ENCODE results near the gene CDYL2.
"Not testable (repeated sequence)": the region's sequence is repeated elsewhere in the genome, so short reads cannot be mapped to it uniquely, and the experiment has no call there.

Gene CDYL2

DNA sequence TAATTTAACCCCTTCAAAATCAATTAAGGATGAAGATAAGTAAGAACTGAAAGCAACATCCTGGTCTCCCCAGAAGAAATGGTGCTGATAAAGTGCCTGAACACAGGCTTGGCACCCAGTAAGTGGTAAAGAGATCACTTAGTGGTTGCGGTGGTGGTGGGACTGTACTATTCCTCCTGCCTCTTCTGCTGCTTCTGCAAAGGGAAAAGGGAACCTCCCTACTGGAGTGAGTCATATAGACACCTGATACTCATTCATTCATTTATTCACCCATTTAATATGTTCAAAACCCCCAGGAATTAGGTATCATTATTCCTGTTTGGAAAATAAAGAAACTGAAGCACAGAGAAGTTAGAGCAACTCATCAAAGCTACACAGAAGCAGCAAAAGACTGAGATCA is 60.6 kb downstream of the CDYL2 start:
- DNase-seq (ENCODE audit: low spot score): no peak

- no peak for DNase-seq (ENCODE audit: low spot score)
Observed at GRCh38 chr16:80743273-80743672, 61.1 kb downstream of the CDYL2 start.

GRCh38 chr16:80742331-80742730 is 62.1 kb downstream of the CDYL2 start:
- no peak for DNase-seq (ENCODE audit: low spot score)

DNA sequence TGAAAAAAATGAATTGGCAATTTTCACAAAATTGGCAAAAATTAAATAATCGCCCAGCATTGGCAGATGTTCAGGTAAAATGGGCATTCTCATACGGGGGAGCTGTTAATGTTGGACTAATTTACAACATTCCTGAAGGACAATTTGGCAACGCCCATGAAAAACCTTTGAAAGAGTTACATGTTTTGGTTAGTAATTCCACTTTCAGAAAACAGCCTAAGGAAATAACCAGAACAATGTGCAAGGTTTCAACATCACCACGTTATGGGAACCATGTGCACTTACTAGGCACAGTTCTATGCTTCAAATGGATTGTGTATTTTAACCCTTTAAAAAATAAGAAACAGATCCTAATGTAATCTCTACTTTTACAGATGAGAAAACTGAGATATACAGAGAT is 62.7 kb downstream of the CDYL2 start:
- DNase-seq (ENCODE audit: low spot score): no peak

GRCh38 chr16:80739523-80739922 is 64.9 kb downstream of the CDYL2 start:
- DNase-seq (ENCODE audit: low spot score): no peak

DNA sequence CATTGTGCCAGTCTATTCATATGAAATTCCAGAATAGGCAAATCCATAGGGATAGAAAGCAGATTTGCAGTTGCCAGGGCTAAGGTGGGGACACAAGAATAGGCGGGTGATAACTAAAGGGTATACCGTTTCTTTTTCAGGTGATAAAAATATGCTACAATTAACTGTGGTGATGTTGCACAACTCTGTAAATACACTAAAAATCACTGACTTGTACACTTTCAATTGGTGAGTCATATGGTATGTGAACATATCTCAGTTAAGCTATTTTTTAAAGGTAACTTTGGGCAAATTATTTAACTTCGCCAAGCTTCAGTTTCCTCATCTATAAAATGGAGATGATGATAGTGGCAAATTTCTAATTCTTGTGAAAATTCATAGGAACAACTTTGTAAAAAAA is 65.9 kb downstream of the CDYL2 start:
- DNase-seq (ENCODE audit: low spot score): no peak

DNA sequence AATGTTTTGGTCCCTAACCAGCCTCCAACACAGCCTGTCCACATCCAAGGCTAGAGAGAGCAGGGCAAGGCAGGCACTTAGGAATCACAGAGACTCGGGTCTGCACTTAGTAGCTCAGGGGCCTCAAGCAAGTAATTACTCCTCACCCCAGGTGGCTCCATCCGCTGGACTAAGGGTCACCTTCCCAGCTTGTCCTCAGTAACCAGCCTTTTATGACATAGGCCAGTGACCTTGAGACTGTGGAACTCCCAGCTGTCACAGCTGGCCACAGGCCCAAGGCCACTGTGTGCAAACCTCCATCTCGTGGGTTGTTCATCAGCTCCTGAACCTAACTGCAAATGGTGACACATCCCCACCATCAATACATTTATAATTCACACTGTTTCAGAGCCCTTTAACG is 68.6 kb downstream of the CDYL2 start:
- no peak for DNase-seq (ENCODE audit: low spot score)

DNA sequence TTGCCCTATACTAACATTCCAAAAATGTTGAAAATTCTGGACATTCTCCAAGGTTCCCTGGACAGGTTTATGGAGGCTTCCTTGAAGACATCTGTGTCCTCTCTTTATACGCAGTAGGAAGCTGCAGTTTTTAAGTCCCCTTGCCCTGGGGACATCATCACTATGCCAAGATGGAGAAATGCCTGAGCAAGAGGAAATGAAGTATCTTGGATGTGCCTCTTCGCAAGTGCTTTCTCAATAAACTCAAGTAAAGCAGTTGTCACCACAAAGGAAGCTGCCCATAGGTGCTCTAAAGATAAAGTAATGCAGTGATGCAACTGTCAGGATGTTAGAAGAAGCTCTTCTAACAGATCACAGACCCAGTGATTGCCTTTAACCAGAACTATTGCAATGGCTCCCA is 71.0 kb downstream of the CDYL2 start:
- no peak for DNase-seq (ENCODE audit: low spot score)

DNA sequence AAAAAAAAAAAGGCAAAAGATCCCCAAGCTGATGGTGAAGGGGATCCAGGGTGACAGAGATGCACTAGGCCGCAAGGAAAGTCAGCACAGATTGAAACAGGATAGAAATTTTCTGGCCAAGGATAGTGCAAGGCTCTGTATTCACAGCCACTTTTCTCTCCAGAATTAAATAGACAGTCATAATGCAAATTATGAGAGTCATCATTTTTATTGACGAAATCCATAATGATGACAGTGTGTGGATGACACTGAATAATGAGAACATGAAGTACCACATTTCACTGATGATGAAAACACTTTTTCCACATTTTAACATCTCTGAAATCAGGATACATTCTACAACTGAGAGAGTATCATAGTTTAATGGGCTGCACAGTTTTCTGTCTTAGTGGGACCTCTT is 72.5 kb downstream of the CDYL2 start:
- DNase-seq (ENCODE audit: low spot score): no peak

DNA sequence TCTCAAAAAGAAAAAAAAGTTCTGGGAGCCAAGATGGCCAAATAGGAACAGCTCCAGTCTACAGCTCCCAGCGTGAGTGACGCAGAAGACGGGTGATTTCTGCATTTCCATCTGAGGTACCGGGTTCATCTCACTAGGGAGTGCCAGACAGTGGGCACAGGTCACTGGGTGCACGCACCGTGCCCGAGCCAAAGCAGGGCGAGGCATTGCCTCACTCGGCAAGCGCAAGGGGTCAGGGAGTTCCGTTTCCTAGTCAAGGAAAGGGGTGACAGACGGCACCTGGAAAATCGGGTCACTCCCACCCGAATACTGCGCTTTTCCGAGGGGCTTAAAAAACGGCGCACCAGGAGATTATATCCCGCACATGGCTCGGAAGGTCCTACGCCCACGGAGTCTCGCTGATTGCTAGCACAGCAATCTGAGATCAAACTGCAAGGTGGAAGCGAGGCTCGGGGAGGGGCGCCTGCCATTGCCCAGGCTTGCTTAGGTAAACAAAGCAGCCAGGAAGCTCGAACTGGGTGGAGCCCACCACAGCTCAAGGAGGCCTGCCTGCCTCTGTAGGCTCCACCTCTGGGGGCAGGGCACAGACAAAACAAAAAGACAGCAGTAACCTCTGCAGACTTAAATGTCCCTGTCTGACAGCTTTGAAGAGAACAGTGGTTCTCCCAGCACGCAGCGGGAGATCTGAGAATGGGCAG is 77.2 kb downstream of the CDYL2 start:
- DNase-seq (ENCODE audit: low spot score): not testable (repeated sequence)

DNA sequence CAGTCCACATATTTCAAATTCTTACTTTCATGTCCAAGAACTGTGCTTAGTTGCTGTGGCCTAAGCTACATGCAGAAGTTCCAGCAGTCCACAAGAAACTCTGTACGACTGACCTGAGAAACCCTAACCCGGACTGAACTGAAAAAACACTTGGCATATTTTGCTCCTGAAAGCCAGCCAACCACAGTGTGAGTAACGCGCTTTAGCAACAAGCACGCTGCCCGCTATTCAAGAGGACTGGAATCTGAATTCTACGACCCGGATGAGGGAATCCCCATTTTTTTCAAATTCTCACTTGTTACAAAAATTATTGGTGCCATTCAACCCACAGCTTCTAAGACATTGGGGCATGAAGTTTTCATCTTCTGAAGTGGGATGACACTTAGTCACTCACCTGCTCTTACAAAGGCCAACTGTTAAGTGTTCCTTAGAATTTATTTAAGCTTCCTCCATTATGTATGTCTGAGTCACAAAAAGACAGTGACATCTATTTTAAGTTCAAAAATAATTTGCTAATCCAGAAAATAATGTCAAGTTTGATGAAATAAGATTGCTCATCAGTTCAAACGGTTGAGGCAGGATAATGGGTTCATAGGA is 78.7 kb downstream of the CDYL2 start:
- no peak for DNase-seq (ENCODE audit: low spot score)

DNA sequence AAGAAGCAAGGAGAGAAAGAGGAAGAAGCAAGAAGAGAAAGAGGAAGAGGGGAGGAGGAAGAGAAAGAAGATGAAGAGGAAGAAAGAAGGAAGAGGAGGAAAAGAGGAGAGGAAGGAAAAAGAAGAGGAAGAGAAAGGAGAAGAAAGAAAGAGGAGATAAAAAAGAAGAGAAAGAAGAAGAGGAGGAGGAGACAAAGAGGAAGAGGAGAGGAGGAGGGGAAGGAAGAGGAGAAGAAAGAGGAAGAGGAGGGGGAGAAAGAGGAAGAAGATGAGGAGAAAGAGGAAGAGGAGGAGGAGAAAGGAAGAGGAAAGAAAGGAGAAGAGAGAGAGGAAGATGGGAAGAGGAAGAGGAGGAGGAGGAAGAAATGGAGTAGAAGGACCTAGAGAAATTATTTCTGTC is 80.4 kb downstream of the CDYL2 start:
- no peak for DNase-seq (ENCODE audit: low spot score)

GRCh38 chr16:80723091-80723490 is 81.3 kb downstream of the CDYL2 start:
- no peak for DNase-seq (ENCODE audit: low spot score)

- DNase-seq (ENCODE audit: low spot score): no peak
Observed at GRCh38 chr16:80720804-80721371, 83.5 kb downstream of the CDYL2 start.

DNA sequence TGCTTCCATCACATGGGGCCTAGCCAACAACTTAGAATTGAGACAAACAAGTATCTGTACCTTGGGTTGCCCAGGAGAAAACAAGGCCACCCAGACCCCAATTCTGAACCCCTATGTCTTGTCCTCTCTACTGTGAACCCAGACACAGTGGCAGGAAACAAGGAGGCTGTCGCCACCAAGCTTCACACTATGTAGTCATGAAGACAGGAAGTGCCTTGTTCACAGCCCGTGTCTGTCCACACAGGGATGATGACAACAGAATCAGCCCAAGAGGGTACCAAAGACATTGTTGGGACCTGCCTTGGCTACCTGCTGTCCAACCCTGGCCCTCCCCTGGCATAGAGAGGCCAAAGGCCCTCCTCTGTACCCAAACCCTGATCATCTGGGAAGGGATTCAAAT is 84.8 kb downstream of the CDYL2 start:
- DNase-seq (ENCODE audit: low spot score): no peak

DNA sequence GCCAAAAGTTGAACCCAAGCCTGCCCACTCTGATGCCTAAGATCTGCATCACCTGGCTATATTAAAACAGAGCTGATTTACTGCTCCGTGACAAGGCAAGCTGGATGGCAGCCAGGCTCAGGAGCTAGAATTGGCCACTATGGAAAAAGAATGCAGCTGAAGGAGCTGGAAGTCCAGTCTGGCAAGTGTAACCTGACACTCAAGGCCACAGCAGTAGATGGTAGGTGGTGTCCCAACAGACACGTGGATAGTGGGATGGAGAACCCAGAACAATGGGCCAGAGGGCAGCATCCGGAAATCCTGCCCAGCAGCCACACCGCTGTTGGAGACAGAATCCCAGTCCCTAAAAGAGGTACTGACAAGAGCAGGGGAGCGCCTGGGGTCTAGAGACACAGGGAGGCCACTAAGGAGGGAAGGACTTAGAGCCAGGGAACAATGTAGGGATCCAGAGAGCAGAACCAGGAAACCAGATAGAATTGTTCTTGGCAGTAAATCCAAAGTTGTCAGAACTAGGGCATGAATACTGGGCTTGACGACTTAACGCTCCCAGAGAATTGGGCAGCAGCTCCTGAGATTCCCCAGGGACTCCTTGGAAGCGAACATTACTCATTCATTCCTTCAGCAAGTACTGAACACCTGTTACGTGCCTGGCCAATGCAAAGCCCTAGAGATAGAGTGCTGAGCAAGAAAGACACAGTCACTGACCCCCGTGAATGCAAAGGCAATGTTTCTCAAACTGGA is 85.7 kb downstream of the CDYL2 start:
- peak; percentile 11 for DNase-seq (ENCODE audit: low spot score)

GRCh38 chr16:80717611-80718010 is 86.8 kb downstream of the CDYL2 start:
- no peak for DNase-seq (ENCODE audit: low spot score)

GRCh38 chr16:80716564-80717139 is 87.7 kb downstream of the CDYL2 start:
- DNase-seq (ENCODE audit: low spot score): no peak

- DNase-seq (ENCODE audit: low spot score): no peak
Observed at GRCh38 chr16:80711406-80711805, 93.0 kb downstream of the CDYL2 start.

DNA sequence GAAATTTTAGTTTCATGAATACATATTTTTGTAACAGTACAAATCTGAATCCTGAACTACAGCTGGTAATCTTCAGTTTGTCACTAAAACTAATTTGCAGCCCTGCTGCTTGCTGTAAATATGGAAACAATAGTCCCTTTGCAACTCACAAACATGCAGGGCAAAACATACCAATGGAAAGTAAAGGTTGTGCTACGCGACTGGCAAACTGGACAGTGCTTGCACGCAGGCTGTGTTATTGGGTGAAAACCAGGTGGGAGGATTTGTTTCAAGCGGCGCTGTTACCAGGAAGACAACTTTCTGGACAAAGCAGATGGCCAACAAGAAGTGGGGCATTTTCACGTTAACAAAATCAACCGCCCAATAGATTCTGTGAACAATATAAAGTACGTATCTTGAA is 93.5 kb downstream of the CDYL2 start:
- no peak for DNase-seq (ENCODE audit: low spot score)

DNA sequence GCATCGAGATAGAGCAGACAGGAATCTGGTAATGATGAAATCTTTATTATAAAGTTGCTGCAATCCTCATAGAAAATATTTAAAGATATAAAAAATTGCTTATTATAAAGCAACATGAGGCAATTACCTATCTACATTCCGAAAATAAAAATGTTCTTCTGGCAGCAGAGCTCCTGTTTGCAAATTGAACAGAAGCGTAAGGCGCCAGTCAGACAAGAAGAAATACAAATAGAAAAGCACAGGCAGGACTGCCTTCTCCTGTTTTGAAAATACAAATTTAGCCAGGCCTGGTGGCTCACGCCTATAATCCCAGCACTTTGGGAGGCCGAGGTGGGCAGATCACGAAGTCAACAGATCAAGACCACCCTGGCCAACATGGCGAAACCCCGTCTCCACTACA is 95.6 kb downstream of the CDYL2 start:
- DNase-seq (ENCODE audit: low spot score): no peak

GRCh38 chr16:80707686-80708085 is 96.7 kb downstream of the CDYL2 start:
- no peak for DNase-seq (ENCODE audit: low spot score)

- no peak for DNase-seq (ENCODE audit: low spot score)
Observed at GRCh38 chr16:80705596-80705995, 98.8 kb downstream of the CDYL2 start.

All from pons (tissue), 1 donor.